HepG2 (cell line): ENCODE measurements around the gene FGFR1OP2. TPM values are rescaled to one million over a fixed set of nuclear protein-coding genes. Genes with fewer than 3 reads are reported as not detected.
A peak's percentile ranks its signal among the peaks of the same experiment; 100 is the strongest.

ENCODE experiments used
- MAFF ChIP-seq: IDR thresholded peaks from 2 replicates; pipeline ENCODE4 v1.6.1; 2011; ENCODE audit warnings: low read depth, low read length, improper control_type of control experiment
- MAX ChIP-seq: IDR thresholded peaks from 2 replicates; pipeline ENCODE4 v1.6.1; 2012; ENCODE audit warnings: inconsistent platforms
- MAZ ChIP-seq, 2 experiments: sonication (generic) in 1 of 2; formaldehyde crosslinking in 1 of 2; IDR thresholded peaks; 2 replicates each; pipeline versions ENCODE4 v1.5.0 to v1.6.1; 2012 to 2020; ENCODE audit warnings: low read depth in 2 of 2, mild to moderate bottlenecking in 2 of 2, borderline replicate concordance in 1 of 2, improper control_type of control experiment in 1 of 2, low read length in 1 of 2, missing genetic modification reagents in 1 of 2, moderate library complexity in 1 of 2
- RFX1 ChIP-seq: fragments of 450-650 bp; IDR thresholded peaks from 2 replicates; pipeline ENCODE4 v1.6.1; 2017
- RFXANK ChIP-seq: IDR thresholded peaks from 2 replicates; pipeline ENCODE4 v1.6.1; 2016
- SNAI1 ChIP-seq: sonication (generic); formaldehyde crosslinking; IDR thresholded peaks from 2 replicates; pipeline ENCODE4 v1.5.0; 2020; ENCODE audit warnings: mild to moderate bottlenecking, missing genetic modification reagents, borderline replicate concordance
- TGIF2 ChIP-seq: IDR thresholded peaks from 2 replicates; pipeline ENCODE4 v1.6.1; 2016; ENCODE audit warnings: control low read depth, missing compliant biosample characterization
- THYN1 ChIP-seq: sonication (generic); formaldehyde crosslinking; IDR thresholded peaks from 2 replicates; pipeline ENCODE4 v1.8.1; 2023; ENCODE audit warnings: low read depth, mild to moderate bottlenecking, moderate library complexity, missing genetic modification reagents, borderline replicate concordance
- ZNF343 ChIP-seq: sonication (generic); formaldehyde crosslinking; IDR thresholded peaks from 2 replicates; pipeline ENCODE4 v1.4.0; 2020; ENCODE audit warnings: mild to moderate bottlenecking, missing genetic modification reagents
- polyA plus RNA-seq, 8 experiments: library from polyadenylated mRNA; depleted of rRNA in 3 of 8; stranded (reverse) in 7 of 8; unstranded in 1 of 8; fragments of >200 nt; fragmentation: Illumina TruSeq in 4 of 8; extraction: Trizol in 4 of 8; gene quantifications; 2 replicates each; pipeline versions ENCODE4 v1.2.1 to v1.2.3, GENCODE V29; 2011 to 2016; ENCODE audit warnings: low read depth in 4 of 8, missing spikeins in 1 of 8, mixed read lengths in 1 of 8; ENCODE audit not compliant: insufficient read depth in 1 of 8
- total RNA-seq, 5 experiments: library from RNA; depleted of rRNA; stranded (reverse); fragments of >200 nt; fragmentation: Illumina TruSeq; extraction: Trizol; gene quantifications; 2 replicates each; pipeline ENCODE4 v1.2.3, GENCODE V29; 2016; ENCODE audit warnings: low read depth in 1 of 5
- TF ChIP-seq, protein P1 (sequence below), 2 experiments: fragments of 450-650 bp in 1 of 2; sonication (generic) in 1 of 2; formaldehyde crosslinking in 1 of 2; IDR thresholded peaks; 2 replicates each; pipeline versions ENCODE4 v1.6.1 to v1.8.0; 2016 to 2022; ENCODE audit warnings: antibody characterized with exemption in 1 of 2, mild to moderate bottlenecking in 1 of 2, missing genetic modification reagents in 1 of 2
- TF ChIP-seq, protein P2 (sequence below): sonication (generic); formaldehyde crosslinking; IDR thresholded peaks from 2 replicates; pipeline ENCODE4 v1.4.0; 2020; ENCODE audit warnings: missing genetic modification reagents
- TF ChIP-seq, protein P3 (sequence below): IDR thresholded peaks from 2 replicates; pipeline ENCODE4 v1.4.0; 2020; ENCODE audit warnings: mild to moderate bottlenecking, missing genetic modification reagents

Gene FGFR1OP2
- total and polyA plus RNA-seq, 2 of the 13 experiments (the other 11 are each of a cell fraction or from before 2014, with no cell fraction given): 18.3 to 38.1 TPM

DNA sequence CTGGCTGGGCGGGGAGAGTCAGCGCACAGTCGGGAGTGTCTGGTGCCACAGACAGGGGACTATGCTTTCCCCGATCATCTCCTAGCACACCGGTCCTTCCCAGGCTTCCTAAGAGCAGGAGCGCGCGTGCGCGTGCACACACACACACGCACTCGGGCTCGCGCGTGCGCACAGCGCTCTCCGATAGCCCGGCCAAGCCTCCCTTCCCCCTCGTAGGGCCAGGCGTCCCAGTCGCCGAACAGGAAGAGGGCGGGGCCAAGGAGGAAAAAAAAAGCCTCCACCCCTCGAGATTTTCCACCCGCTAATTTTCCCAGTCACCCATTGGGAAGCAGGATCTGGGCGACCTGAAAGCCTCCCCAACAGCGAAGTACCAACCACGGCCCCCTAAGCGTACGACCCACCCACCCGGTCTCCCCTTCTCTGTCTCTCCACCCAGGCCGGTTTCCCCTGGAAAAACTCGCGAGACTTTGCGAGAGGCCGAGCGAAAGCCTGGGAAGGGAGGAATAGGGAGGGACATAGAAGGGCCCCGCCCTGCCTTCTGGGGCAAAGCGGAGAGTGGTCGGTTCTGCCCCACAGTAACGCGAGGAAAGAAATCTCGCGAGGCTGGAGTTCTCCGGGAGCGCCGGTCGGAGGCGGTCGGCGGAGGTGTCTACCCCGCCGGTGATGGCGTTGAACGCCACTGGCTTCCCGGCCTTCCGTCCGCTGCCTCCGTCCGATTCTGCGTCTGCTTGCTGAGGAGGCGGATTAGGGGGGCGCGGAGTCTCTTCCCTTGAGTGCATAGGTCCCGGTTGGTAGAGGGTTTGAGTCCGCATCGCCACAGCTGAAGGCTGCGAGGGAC is at the start of gene FGFR1OP2, which contains the start of gene INTS13 (continued):
- TF ChIP-seq, protein P1, sequence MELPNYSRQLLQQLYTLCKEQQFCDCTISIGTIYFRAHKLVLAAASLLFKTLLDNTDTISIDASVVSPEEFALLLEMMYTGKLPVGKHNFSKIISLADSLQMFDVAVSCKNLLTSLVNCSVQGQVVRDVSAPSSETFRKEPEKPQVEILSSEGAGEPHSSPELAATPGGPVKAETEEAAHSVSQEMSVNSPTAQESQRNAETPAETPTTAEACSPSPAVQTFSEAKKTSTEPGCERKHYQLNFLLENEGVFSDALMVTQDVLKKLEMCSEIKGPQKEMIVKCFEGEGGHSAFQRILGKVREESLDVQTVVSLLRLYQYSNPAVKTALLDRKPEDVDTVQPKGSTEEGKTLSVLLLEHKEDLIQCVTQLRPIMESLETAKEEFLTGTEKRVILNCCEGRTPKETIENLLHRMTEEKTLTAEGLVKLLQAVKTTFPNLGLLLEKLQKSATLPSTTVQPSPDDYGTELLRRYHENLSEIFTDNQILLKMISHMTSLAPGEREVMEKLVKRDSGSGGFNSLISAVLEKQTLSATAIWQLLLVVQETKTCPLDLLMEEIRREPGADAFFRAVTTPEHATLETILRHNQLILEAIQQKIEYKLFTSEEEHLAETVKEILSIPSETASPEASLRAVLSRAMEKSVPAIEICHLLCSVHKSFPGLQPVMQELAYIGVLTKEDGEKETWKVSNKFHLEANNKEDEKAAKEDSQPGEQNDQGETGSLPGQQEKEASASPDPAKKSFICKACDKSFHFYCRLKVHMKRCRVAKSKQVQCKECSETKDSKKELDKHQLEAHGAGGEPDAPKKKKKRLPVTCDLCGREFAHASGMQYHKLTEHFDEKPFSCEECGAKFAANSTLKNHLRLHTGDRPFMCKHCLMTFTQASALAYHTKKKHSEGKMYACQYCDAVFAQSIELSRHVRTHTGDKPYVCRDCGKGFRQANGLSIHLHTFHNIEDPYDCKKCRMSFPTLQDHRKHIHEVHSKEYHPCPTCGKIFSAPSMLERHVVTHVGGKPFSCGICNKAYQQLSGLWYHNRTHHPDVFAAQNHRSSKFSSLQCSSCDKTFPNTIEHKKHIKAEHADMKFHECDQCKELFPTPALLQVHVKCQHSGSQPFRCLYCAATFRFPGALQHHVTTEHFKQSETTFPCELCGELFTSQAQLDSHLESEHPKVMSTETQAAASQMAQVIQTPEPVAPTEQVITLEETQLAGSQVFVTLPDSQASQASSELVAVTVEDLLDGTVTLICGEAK (IDR thresholded peaks at IDR 0.05): no peak
- TF ChIP-seq, protein P1 (CRISPR knock-in tag; IDR thresholded peaks at IDR 0.05): 0 out of 2 replicates have a peak, but pooled peaks have one; percentile 27
- TF ChIP-seq MAZ (IDR thresholded peaks at IDR 0.05; ENCODE audit: borderline replicate concordance, low read depth, low read length): peak; percentile 40; the same call in 1 of the 2 replicates
- peak; percentile 74; the same call in 1 of the 2 replicates for TF ChIP-seq MAZ (CRISPR knock-in tag; IDR thresholded peaks at IDR 0.05; ENCODE audit: low read depth)
- TF ChIP-seq, protein P2, sequence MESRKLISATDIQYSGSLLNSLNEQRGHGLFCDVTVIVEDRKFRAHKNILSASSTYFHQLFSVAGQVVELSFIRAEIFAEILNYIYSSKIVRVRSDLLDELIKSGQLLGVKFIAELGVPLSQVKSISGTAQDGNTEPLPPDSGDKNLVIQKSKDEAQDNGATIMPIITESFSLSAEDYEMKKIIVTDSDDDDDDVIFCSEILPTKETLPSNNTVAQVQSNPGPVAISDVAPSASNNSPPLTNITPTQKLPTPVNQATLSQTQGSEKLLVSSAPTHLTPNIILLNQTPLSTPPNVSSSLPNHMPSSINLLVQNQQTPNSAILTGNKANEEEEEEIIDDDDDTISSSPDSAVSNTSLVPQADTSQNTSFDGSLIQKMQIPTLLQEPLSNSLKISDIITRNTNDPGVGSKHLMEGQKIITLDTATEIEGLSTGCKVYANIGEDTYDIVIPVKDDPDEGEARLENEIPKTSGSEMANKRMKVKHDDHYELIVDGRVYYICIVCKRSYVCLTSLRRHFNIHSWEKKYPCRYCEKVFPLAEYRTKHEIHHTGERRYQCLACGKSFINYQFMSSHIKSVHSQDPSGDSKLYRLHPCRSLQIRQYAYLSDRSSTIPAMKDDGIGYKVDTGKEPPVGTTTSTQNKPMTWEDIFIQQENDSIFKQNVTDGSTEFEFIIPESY (CRISPR knock-in tag): no peak
- no peak for TF ChIP-seq MAFF
- TF ChIP-seq ZNF343 (CRISPR knock-in tag): peak; percentile 91; the same call in 1 of the 2 replicates
- TF ChIP-seq TGIF2 (CRISPR knock-in tag): peak; percentile 46; the same call in 1 of the 2 replicates
- TF ChIP-seq SNAI1 (CRISPR knock-in tag): no peak
- TF ChIP-seq, protein P3, sequence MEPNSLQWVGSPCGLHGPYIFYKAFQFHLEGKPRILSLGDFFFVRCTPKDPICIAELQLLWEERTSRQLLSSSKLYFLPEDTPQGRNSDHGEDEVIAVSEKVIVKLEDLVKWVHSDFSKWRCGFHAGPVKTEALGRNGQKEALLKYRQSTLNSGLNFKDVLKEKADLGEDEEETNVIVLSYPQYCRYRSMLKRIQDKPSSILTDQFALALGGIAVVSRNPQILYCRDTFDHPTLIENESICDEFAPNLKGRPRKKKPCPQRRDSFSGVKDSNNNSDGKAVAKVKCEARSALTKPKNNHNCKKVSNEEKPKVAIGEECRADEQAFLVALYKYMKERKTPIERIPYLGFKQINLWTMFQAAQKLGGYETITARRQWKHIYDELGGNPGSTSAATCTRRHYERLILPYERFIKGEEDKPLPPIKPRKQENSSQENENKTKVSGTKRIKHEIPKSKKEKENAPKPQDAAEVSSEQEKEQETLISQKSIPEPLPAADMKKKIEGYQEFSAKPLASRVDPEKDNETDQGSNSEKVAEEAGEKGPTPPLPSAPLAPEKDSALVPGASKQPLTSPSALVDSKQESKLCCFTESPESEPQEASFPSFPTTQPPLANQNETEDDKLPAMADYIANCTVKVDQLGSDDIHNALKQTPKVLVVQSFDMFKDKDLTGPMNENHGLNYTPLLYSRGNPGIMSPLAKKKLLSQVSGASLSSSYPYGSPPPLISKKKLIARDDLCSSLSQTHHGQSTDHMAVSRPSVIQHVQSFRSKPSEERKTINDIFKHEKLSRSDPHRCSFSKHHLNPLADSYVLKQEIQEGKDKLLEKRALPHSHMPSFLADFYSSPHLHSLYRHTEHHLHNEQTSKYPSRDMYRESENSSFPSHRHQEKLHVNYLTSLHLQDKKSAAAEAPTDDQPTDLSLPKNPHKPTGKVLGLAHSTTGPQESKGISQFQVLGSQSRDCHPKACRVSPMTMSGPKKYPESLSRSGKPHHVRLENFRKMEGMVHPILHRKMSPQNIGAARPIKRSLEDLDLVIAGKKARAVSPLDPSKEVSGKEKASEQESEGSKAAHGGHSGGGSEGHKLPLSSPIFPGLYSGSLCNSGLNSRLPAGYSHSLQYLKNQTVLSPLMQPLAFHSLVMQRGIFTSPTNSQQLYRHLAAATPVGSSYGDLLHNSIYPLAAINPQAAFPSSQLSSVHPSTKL (CRISPR knock-in tag): no peak; the same call in 1 of the 2 replicates
- TF ChIP-seq THYN1 (CRISPR knock-in tag): no peak
- no peak for TF ChIP-seq RFX1
- no peak for TF ChIP-seq RFXANK (CRISPR knock-in tag)
- peak; percentile 24 for TF ChIP-seq MAX
